ENCODE measurements around the gene SNRPE.

Gene SNRPE

GRCh38 chr1:203911806-203912205, 50.4 kb downstream of the SNRPE start:
- TF ChIP-seq CTCF (IDR thresholded peaks at IDR 0.05; ENCODE audit: low read depth, low read length) = no peak
- no peak overlapping the region for H3K4me3 ChIP-seq (ENCODE audit: low read depth, low read length)
- in situ Hi-C loops (cut with HindIII; ENCODE audit: low sequenced_read_pairs) = no loop called here
- DNase-seq (ENCODE audit: low read depth, low spot score) = peak; percentile 60

GRCh38 chr1:203913073-203913521, 51.7 kb downstream of the SNRPE start:
- peak; percentile 7 for DNase-seq (ENCODE audit: low read depth, low spot score)
- no peak for TF ChIP-seq CTCF (IDR thresholded peaks at IDR 0.05; ENCODE audit: low read depth, low read length)
- H3K4me3 ChIP-seq (ENCODE audit: low read depth, low read length) = no peak overlapping the region
- in situ Hi-C loops (cut with HindIII; ENCODE audit: low sequenced_read_pairs) = no loop called here

GRCh38 chr1:203914292-203914691, 52.9 kb downstream of the SNRPE start:
- in situ Hi-C loops (cut with HindIII; ENCODE audit: low sequenced_read_pairs) = no loop called here
- DNase-seq (ENCODE audit: low read depth, low spot score) = no peak
- no peak for TF ChIP-seq CTCF (IDR thresholded peaks at IDR 0.05; ENCODE audit: low read depth, low read length)
- H3K4me3 ChIP-seq (ENCODE audit: low read depth, low read length) = no peak overlapping the region

- no peak overlapping the region for H3K4me3 ChIP-seq (ENCODE audit: low read depth, low read length)
- no peak for TF ChIP-seq CTCF (IDR thresholded peaks at IDR 0.05; ENCODE audit: low read depth, low read length)
- in situ Hi-C loops (cut with HindIII; ENCODE audit: low sequenced_read_pairs) = no loop called here
- DNase-seq (ENCODE audit: low read depth, low spot score) = peak; percentile 52
These were observed 54.4 kb downstream of the SNRPE start for GRCh38 chr1:203915811-203916210.

GRCh38 chr1:203916756-203917155, 55.4 kb downstream of the SNRPE start:
- in situ Hi-C loops (cut with HindIII; ENCODE audit: low sequenced_read_pairs) = no loop called here
- no peak for TF ChIP-seq CTCF (IDR thresholded peaks at IDR 0.05; ENCODE audit: low read depth, low read length)
- no peak for DNase-seq (ENCODE audit: low read depth, low spot score)
- no peak overlapping the region for H3K4me3 ChIP-seq (ENCODE audit: low read depth, low read length)

All from astrocyte of the spinal cord (primary cell).